HepG2 (cell line): ENCODE data around the gene PRKAG3. TPM values are rescaled to one million over a fixed set of nuclear protein-coding genes. Genes with fewer than 3 reads are reported as not detected.

ENCODE experiments used
- BHLHE40 ChIP-seq: IDR thresholded peaks from 2 replicates; pipeline ENCODE4 v1.6.1; 2011; ENCODE audit warnings: low read length, improper control_type of control experiment
- ESRRA ChIP-seq: sonication (generic); formaldehyde crosslinking; IDR thresholded peaks from 2 replicates; pipeline ENCODE4 v1.5.1; 2020; ENCODE audit warnings: mild to moderate bottlenecking, low read depth, missing genetic modification reagents
- HDAC2 ChIP-seq: sonication (generic); formaldehyde crosslinking; IDR thresholded peaks from 2 replicates; pipeline ENCODE4 v1.4.0; 2020; ENCODE audit warnings: missing genetic modification reagents
- IRF1 ChIP-seq: sonication (generic); formaldehyde crosslinking; IDR thresholded peaks from 2 replicates; pipeline ENCODE4 v1.4.0; 2020; ENCODE audit warnings: low read depth, mild to moderate bottlenecking, missing genetic modification reagents
- IRF9 ChIP-seq: sonication (generic); formaldehyde crosslinking; IDR thresholded peaks from 2 replicates; pipeline ENCODE4 v1.8.0; 2022; ENCODE audit warnings: missing genetic modification reagents, mild to moderate bottlenecking, borderline replicate concordance
- MAFG ChIP-seq: sonication (generic); formaldehyde crosslinking; IDR thresholded peaks from 2 replicates; pipeline ENCODE4 v1.5.1; 2020; ENCODE audit warnings: mild to moderate bottlenecking, missing genetic modification reagents
- NFIB ChIP-seq: sonication (generic); formaldehyde crosslinking; IDR thresholded peaks from 2 replicates; pipeline ENCODE4 v1.9.0; 2021; ENCODE audit warnings: missing genetic modification reagents, mild to moderate bottlenecking, borderline replicate concordance
- NFKB2 ChIP-seq: sonication (generic); formaldehyde crosslinking; IDR thresholded peaks from 2 replicates; pipeline ENCODE4 v1.4.0; 2020; ENCODE audit warnings: missing genetic modification reagents, borderline replicate concordance
- NRL ChIP-seq: sonication (generic); formaldehyde crosslinking; IDR thresholded peaks from 2 replicates; pipeline ENCODE4 v1.5.0; 2020; ENCODE audit warnings: missing genetic modification reagents, mild to moderate bottlenecking, moderate library complexity, borderline replicate concordance
- PRMT3 ChIP-seq: sonication (generic); formaldehyde crosslinking; IDR thresholded peaks from 2 replicates; pipeline ENCODE4 v1.8.1; 2022; ENCODE audit warnings: low read depth, mild to moderate bottlenecking, moderate library complexity, missing genetic modification reagents, borderline replicate concordance
- SMYD3 ChIP-seq: sonication (generic); formaldehyde crosslinking; IDR thresholded peaks from 2 replicates; pipeline ENCODE4 v1.8.1; 2023; ENCODE audit warnings: mild to moderate bottlenecking, missing genetic modification reagents
- SNAPC4 ChIP-seq: sonication (generic); formaldehyde crosslinking; IDR thresholded peaks from 2 replicates; pipeline ENCODE4 v1.4.0; 2020; ENCODE audit warnings: mild to moderate bottlenecking, missing genetic modification reagents
- TRIM24 ChIP-seq: sonication (generic); formaldehyde crosslinking; IDR thresholded peaks from 2 replicates; pipeline ENCODE4 v1.8.0; 2022; ENCODE audit warnings: mild to moderate bottlenecking, missing genetic modification reagents
- ZFP91 ChIP-seq: sonication (generic); formaldehyde crosslinking; IDR thresholded peaks from 2 replicates; pipeline ENCODE4 v1.9.0; 2022; ENCODE audit warnings: missing genetic modification reagents, mild to moderate bottlenecking, borderline replicate concordance
- ZNF160 ChIP-seq: sonication (generic); formaldehyde crosslinking; IDR thresholded peaks from 2 replicates; pipeline ENCODE4 v1.8.0; 2022; ENCODE audit warnings: mild to moderate bottlenecking, inconsistent platforms, missing genetic modification reagents
- ZNF256 ChIP-seq: sonication (generic); formaldehyde crosslinking; conservative IDR thresholded peaks from 2 replicates; pipeline ENCODE4 v1.4.0; 2020; ENCODE audit warnings: missing genetic modification reagents
- ZNF280B ChIP-seq: sonication (generic); formaldehyde crosslinking; IDR thresholded peaks from 2 replicates; pipeline ENCODE4 v1.5.0; 2020; ENCODE audit warnings: missing genetic modification reagents, mild to moderate bottlenecking, borderline replicate concordance
- ZNF337 ChIP-seq: sonication (generic); formaldehyde crosslinking; IDR thresholded peaks from 2 replicates; pipeline ENCODE4 v1.5.1; 2020; ENCODE audit warnings: missing genetic modification reagents, low read depth, mild to moderate bottlenecking, borderline replicate concordance
- ZNF569 ChIP-seq: sonication (generic); formaldehyde crosslinking; IDR thresholded peaks from 2 replicates; pipeline ENCODE4 v1.5.0; 2020; ENCODE audit warnings: mild to moderate bottlenecking, missing genetic modification reagents, moderate library complexity, borderline replicate concordance
- ZNF598 ChIP-seq: sonication (generic); formaldehyde crosslinking; IDR thresholded peaks from 2 replicates; pipeline ENCODE4 v1.5.1; 2020; ENCODE audit warnings: mild to moderate bottlenecking, missing genetic modification reagents, borderline replicate concordance
- polyA plus RNA-seq, 8 experiments: library from polyadenylated mRNA; depleted of rRNA in 3 of 8; stranded (reverse) in 7 of 8; unstranded in 1 of 8; fragments of >200 nt; fragmentation: Illumina TruSeq in 4 of 8; extraction: Trizol in 4 of 8; gene quantifications; 2 replicates each; pipeline versions ENCODE4 v1.2.1 to v1.2.3, GENCODE V29; 2011 to 2016; ENCODE audit warnings: low read depth in 4 of 8, missing spikeins in 1 of 8, mixed read lengths in 1 of 8; ENCODE audit not compliant: insufficient read depth in 1 of 8
- total RNA-seq, 5 experiments: library from RNA; depleted of rRNA; stranded (reverse); fragments of >200 nt; fragmentation: Illumina TruSeq; extraction: Trizol; gene quantifications; 2 replicates each; pipeline ENCODE4 v1.2.3, GENCODE V29; 2016; ENCODE audit warnings: low read depth in 1 of 5

The PRKAG3 gene
- total and polyA plus RNA-seq, 2 of the 13 experiments (the other 11 are each of a cell fraction or from before 2014, with no cell fraction given): not detected

GRCh38 chr2:218783688-218784087, 47.9 kb downstream of the PRKAG3 start (continued):
- TF ChIP-seq ZFP91 (0 out of 2 replicates have a peak, but pooled peaks have one; percentile 23), ZNF160 (no peak), ZNF256 (no peak), ZNF598 (CRISPR knock-in tag) (peak; percentile 54; the same call in 1 of the 2 replicates), IRF9 (CRISPR knock-in tag) (0 out of 2 replicates have a peak, but pooled peaks have one; percentile 38), HDAC2 (CRISPR knock-in tag) (peak; percentile 32; the same call in 1 of the 2 replicates), ZNF569 (CRISPR knock-in tag) (no peak), ZNF280B (CRISPR knock-in tag) (0 out of 2 replicates have a peak, but pooled peaks have one; percentile 57), PRMT3 (CRISPR knock-in tag) (no peak), BHLHE40 (no peak), ESRRA (CRISPR knock-in tag) (no peak), SMYD3 (CRISPR knock-in tag) (no peak), NFIB (CRISPR knock-in tag) (no peak), SNAPC4 (no peak), MAFG (CRISPR knock-in tag) (no peak), NFKB2 (CRISPR knock-in tag) (no peak), NRL (0 out of 2 replicates have a peak, but pooled peaks have one; percentile 42), IRF1 (CRISPR knock-in tag) (no peak), ZNF337 (no peak), TRIM24 (CRISPR knock-in tag) (no peak)
